Vagina (tissue), 2 donors: ENCODE measurements around the gene PRX.

Experiments
- CTCF ChIP-seq, 3 experiments: fragments of 450-650 bp in 2 of 3; fragments of 200-600 bp in 1 of 3; sonication (generic) in 1 of 3; IDR thresholded peaks; one replicate each; pipeline ENCODE4 v1.5.1; 2017 to 2019; ENCODE audit warnings: antibody characterized with exemption in 3 of 3, mild to moderate bottlenecking in 2 of 3, moderate library complexity in 2 of 3
- POLR2A ChIP-seq, 2 donors: fragments of 450-650 bp; IDR thresholded peaks; one replicate each; pipeline ENCODE4 v1.6.1; 2017; ENCODE audit warnings: antibody characterized with exemption in 2 of 2, mild to moderate bottlenecking in 2 of 2, moderate library complexity in 2 of 2
- POLR2AphosphoS5 ChIP-seq, 2 donors: sonication (generic); formaldehyde crosslinking; IDR thresholded peaks; one replicate each; pipeline ENCODE4 v1.9.0; 2017; ENCODE audit warnings: antibody characterized with exemption in 2 of 2, mild to moderate bottlenecking in 2 of 2, low read depth in 1 of 2; ENCODE audit not compliant: insufficient read depth in 1 of 2

GRCh38 chr19:40441719-40442253 lies 28.6 kb upstream of the PRX start:
- TF ChIP-seq CTCF (IDR thresholded peaks at IDR 0.05) (no peak), POLR2A (IDR thresholded peaks at IDR 0.05) (no peak), POLR2AphosphoS5 (IDR thresholded peaks at IDR 0.05; ENCODE audit: insufficient read depth in 1 of 2, low read depth in 1 of 2) (no peak)
